Measurements from ENCODE around the gene FUCA1.

DNA sequence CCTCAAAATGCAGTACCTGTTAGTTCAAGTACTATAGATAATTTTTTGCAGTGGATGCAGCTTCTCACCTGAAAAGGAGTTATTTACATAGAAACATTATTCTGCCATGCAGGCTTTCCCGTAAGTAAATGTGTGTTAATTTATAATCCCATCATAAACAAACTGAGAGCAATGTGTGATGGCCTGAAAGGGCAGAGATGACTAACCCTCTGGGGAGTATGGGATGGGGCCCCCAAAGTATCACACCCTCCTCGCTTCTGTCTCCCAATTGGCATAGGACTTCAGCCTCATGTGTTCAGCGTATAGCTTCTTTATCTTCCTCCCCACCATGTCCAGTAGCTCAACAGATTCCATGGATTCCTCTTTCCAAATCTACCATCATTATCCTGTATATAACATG, 50.5 kb downstream of the FUCA1 start:
- no peak for TF ChIP-seq POLR2AphosphoS5 (IDR thresholded peaks at IDR 0.05; ENCODE audit: low read depth, low read length)
- no peak for TF ChIP-seq CTCF (IDR thresholded peaks at IDR 0.05 in 2 of 3, conservative IDR thresholded peaks at IDR 0.05 in 1 of 3; ENCODE audit: borderline replicate concordance in 1 of 3, insufficient read depth in 1 of 3, low read depth in 2 of 3, low read length in 2 of 3)
- no peak for TF ChIP-seq REST (IDR thresholded peaks at IDR 0.05; ENCODE audit: low read depth)
- TF ChIP-seq SP1 (IDR thresholded peaks at IDR 0.05; ENCODE audit: low read depth): no peak
- no peak for TF ChIP-seq ATF3 (IDR thresholded peaks at IDR 0.05)
- TF ChIP-seq RAD21 (IDR thresholded peaks at IDR 0.05; ENCODE audit: low read depth): no peak
- TF ChIP-seq EZH2phosphoT487 (IDR thresholded peaks at IDR 0.05; ENCODE audit: borderline replicate concordance): no peak
- TF ChIP-seq ZNF274 (IDR thresholded peaks at IDR 0.05; ENCODE audit: low read depth, low read length): no peak
- no peak for TF ChIP-seq POLR2A (IDR thresholded peaks at IDR 0.05; ENCODE audit: borderline replicate concordance, extremely low read depth, insufficient read depth, insufficient read length)
- TF ChIP-seq JUND (IDR thresholded peaks at IDR 0.05): no peak
- no peak for TF ChIP-seq SRF (IDR thresholded peaks at IDR 0.05; ENCODE audit: low read depth)
- TF ChIP-seq EZH2 (IDR thresholded peaks at IDR 0.05): no peak

Data from HCT116 (cell line).